HG03575 (cell line): ENCODE measurements around the gene SMIM44.
"Not testable (repeated sequence)": the region's sequence is repeated elsewhere in the genome, so short reads cannot be mapped to it uniquely, and the experiment has no call there.

Experiments used
- ATAC-seq: cut with Tn5 transposase; IDR thresholded peaks from one replicate; pipeline ENCODE4 v1.9.1; 2021; ENCODE audit not compliant: unreplicated experiment, insufficient number of reproducible peaks, low FRiP score; ENCODE audit errors: extremely low read depth

Gene SMIM44

DNA sequence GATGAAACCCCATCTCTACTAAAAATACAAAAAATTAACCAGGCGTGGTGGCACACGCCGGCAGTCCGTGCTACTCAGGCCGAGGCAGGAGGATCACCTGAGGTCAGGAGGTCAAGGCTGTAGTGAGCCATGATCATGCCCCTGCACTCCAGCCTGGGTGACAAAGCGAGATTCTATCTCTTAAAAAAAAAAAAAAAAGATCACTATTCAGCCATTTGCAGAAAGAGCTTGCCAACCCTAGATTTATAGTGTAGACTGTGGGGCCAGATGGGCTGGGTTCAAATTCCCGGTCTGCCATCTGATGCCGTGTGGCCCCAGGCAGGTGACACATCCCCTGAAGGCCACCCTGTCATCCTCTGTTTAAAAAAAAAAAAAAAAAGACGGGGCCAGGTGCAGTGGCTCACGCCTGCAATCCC is 31.8 kb downstream of the SMIM44 start:
- ATAC-seq: no peak

DNA sequence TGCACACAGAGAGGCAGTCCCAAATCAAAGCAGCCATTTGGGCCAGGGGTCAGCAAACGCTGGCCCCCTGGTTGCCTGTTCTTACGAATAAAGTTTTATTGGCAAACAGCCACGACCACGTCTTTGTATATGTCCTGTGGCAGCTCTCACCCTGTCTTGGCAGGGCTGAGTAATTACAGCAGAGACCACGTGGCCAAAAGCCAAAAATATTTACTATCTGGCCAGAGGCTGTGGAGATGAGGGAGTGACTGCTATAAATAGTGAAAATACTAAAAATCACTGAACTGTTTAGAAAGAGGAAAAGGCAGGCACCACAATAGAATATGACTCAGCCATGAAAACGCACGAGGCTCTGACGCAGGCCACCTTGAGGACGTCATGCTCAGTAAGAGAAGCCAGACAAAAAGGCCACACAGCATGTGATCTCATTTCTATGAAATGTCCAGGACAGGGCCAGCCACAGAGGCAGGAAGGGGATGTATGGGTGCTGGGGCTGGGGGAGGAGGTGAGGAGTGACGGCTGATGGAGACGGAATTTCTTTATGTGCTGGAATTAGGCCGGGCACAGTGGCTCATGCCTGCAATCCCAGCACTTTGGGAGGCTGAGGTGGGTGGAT is 32.3 kb downstream of the SMIM44 start:
- ATAC-seq: no peak

DNA sequence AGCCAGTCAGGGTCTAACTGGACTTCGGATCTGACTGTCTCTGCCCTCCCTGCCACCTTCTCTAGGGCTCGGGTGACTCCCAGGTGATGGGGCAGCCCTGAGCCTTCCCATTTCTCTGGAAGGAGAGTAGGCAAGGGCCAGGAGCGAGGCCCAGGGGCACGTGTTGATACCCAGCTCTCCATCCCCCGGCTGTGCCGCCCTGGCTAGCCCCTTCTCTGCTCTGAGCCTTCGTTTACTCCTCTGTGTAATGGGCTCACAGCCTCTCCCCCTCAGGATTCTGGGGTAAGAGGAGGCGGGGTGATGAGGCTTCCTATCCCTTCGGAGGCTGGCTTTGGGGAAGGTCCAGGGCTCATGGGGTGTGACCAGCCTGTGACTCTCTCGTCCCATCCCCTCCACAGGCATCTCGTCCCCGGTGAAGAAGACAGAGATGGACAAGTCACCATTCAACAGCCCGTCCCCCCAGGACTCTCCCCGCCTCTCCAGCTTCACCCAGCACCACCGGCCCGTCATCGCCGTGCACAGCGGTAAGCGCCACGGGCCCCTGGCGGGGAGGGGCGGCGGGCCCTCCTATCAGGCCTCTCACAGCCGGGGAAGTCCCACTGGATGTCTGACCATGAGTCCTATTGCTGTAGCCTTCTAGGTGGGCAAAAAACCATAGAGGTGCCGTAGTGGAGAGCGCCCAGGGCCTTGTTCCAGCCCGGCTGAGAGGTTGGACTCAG is 34.5 kb downstream of the SMIM44 start:
- no peak for ATAC-seq

DNA sequence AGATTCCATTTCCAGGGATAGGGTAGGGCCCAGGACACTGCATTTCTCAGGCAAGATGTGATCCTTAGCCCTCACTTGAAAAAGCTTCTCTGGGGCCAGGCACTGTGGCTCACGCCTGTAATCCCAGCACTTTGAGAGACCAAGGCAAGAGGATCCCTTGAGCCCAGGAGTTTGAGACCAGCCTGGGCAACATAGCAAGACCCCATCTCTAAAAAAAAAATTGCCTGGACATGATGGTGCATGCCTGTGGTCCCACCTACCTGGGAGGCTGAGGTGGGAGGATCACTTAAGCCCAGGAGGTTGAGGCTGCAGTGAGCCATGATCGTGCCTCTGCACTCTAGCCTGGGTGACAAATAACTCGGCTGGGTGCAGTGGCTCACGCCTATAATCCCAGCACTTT is 36.6 kb downstream of the SMIM44 start:
- not testable (repeated sequence) for ATAC-seq

DNA sequence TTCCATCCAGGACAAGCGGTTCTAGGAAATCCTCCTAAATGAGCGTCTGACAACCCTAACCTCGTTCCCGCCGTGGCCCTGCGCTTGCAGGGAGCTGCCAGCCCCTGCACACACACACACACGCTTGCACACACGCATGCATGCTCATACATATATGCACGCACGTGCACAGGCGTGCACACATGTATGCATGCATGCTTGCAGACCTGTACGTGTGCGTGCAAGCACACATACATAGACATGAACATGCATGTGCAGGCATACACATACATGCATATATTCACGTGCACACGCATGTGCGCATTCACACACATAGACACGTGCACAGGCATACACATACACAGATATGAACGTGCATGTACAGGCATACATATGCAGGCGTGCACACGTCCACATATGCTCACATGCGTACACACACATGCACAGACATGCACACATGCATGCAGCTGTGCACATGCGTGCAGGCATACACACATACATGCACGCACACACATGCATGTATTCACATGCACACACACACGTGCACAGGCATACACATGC is 38.5 kb downstream of the SMIM44 start:
- no peak for ATAC-seq

DNA sequence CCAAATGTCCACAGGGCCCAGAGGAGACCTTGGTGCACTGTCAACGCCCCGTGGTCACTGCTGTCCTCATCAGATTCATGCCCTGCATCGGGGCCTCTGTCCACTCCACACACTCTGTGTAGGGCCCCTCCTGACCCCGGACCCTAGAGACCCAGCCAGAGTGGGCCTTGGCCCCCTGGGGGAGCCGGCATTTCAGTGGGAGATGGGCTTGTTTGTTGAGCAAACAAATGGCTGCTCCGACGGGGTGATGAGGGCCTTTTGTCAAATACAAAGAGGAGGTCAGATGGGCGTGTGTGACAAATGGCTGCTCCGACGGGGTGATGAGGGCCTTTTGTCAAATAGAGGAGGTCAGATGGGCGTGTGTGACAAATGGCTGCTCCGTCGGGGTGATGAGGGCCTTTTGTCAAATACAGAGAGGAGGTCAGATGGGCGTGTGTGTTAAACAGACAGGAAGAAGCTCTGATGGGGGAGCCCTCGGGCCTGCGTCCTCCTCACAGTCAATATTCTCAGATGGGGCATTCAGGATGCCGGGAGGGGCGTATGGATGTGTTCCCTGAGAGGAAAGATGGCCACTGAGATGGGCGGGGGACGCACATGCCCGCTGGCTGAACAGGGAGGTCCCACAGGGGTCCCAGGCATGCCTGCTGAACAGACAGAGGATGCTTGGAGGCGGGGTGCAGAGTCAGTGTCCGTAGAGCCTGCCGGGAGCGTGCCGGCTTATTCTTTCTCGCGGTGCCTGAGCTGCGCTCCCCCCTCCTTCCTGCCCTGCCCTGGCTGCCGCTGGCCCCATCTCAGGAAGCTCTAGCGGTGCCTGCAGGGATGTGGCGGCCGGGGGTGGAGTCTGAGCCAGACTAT is 39.2 kb downstream of the SMIM44 start:
- ATAC-seq: no peak

DNA sequence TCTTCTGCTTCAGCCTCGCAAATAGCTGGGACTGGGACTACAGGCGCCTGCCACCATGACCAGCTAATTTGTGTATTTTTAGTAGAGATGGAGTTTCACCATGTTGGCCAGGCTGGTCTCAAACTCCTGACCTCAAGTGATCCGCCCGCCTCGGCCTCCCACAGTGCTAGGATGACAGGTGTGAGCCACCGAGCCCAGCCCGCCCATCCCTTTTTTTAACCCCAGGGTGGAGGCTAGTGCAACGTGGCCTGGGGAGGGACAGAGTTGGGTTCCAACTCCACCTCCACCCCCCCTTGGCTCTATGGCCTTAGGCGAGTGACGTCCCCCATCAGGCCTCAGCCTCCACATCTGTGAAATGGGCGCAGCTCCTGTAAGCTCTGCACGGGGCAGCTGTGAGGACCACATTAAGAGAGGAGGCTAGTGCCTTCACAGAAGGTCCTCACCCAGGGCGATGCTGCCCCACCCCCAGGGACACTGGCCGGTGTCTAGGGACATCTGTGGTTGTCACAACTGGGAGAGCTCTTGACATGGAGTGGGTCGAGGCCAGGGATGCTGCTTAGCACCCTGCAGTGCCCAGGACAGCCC is 40.7 kb downstream of the SMIM44 start:
- ATAC-seq: no peak

DNA sequence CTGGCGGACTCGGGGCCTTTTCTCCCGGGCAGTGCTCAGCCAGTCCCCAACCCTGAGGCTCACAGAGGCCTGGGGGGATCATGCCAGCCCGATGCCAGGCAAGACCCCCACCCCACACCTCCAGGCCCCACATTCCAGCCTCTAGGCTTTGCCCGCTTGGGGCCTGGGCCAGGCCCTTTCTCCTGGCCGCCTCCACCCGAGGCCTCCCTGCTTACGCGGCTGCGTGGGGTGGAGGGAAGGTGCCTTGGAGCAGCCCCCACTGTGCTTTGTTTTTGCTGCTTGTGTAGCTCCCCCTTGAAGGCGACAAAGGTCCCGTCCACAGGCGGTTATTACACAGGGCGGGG is 41.3 kb downstream of the SMIM44 start:
- ATAC-seq: no peak

DNA sequence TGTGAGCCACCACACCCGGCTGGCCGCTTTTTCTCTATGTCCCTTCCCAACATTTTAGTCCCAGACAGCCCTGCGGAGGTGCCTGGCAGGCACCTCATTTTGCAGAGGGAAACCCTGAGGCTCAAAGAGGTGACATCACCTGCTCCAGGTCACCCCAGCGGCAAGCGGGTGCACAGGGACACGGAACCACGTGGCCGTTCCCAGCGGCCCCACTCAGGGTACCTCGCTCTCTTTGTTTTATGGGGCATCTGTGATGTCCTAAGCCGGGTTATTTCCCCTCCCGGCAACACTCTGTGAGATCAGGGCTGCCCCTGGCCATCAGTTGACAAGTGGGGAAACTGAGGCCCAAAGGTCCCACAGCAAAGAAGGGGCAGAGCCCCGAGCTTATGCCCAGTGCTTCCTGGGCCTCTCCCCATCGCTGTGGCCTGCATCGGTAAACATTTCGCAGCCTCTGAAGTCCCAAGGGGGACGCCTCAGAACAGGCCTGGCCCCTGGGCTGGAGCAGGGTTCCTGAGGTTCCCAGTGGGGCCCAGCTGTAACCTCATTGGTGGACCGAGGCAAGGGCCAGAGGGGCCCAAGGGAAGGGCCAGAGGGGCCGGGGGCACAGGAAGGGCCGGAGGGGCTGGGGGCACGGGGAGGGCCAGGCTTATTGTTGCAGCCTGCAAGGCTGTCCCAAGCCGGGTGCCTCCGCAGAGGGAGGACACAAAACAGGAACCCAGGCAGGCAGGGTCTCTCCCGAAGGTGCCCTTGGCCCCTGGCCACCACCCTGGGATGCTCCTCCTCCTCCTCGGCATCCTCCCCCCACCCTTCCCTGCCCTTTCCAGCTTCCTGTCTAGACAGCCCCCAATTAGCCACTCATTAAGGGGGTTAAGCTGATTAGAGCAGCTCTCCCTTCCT is 41.9 kb downstream of the SMIM44 start:
- ATAC-seq: no peak

DNA sequence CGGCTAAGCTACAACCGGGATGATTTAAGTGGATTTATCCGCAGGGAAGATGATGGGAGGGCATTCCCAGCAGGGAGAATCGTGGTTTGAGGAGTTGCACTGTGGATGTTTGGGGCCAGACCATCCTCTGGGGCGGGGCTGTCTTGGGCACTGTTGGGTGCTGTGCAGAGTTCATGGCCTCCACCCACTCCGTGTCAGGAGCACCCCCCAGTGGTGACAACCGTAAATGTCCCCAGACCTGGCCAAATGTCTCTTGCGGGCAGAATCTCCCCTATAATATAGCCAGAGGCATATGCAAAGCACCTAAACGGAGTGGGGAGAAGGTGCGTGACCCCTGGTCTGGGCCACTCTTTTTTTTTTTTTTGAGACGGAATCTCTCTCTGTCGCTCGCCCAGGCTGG is 43.2 kb downstream of the SMIM44 start:
- ATAC-seq: no peak

DNA sequence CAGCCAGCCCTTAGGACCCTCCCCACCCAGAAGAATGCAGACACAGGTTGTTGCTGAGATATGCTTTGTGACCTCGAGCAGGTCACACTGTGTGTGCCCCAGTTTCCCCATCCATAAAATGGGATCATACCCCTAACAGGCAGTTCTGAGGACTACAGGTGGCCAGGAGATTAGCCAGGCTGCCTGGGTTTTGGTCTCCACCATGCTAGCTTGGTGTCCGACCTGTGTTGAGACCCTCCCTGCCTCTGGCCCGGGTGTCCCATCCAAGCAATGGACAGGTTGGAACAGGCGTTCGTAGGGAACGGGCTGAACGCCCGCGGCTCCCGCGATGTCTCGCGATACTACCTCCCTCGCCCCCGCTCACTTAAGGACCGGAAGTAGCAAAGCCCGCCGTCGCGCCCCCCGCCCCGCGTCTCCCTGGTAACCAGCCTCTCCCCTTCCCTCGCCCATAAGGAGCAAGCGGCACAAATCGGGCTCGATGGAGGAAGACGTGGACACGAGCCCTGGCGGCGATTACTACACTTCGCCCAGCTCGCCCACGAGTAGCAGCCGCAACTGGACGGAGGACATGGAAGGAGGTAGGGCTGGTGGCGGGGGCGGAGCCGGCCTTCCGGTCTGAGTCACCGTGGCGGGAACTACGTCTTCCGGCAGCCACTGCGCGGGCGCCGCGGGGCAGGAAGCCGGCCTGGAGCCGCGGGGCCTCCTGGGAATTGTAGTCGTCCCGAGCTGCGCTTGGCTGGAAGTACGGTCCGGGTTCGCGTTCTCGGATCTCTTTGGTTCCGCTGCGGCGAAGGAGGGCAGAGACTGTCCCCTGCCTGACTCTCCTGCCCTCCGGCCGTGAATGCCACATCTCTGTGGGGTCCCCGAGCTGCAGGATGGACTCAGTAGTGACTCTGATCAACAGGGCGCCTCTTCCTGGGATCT is 48.3 kb downstream of the SMIM44 start:
- ATAC-seq: no peak

DNA sequence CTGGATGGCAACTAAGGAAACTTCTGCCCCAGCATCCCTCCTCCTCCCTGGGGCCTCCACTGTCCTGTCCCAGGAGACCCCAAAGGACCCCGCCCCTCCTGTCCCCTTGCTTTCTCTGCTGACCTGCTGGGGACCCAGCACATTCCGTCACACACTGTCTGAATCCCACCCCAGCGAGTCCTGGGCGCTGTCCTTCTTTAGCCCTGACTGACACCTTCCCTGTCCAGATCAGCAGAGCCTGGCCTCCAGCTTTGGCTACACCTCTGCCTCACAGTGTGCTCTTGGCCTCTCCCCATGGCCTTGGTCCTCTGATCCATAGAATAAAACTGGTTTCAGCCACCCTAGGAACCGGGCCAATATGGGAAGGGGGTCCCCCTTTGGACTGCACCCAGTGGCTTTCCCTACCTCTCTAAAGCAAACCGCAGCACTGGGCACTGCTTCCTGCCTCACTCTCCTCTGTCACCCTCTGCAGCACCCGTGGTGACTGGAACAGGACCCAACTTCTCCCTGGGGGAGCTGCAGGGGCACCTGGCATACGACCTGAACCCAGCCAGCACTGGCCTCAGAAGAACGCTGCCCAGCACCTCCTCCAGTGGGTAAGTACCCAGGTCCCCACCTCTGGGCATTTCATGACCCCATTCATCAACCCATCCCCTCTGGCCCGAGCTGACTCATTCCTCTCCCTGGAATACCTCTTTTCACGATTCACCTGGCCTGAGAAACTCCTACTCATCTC is 49.3 kb downstream of the SMIM44 start:
- ATAC-seq: no peak

DNA sequence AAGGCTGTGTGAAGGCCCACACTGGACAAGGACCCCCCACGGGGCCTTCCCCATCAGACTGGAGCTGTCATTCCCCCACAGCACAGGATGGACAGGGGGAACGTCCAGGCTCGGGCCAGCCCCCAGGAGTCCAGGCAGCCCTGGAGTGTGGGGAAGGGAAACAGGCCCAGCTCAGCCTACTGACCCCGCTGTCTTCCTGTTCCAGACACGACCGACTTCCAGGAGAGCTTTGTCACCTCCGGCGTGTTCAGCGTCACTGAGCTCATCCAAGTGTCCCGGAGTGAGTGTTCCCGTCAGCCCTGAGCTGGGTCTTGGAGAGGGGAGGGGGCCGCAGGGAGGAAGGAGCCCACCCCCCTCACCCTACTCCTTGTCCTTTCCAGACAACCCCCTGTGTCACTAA is 49.9 kb downstream of the SMIM44 start:
- no peak for ATAC-seq
